Measurements from ENCODE around the gene ZCCHC10.
A peak's percentile ranks its signal among the peaks of the same experiment; 100 is the strongest.
"Not testable (repeated sequence)": the region's sequence is repeated elsewhere in the genome, so short reads cannot be mapped to it uniquely, and the experiment has no call there.

The ZCCHC10 gene

DNA sequence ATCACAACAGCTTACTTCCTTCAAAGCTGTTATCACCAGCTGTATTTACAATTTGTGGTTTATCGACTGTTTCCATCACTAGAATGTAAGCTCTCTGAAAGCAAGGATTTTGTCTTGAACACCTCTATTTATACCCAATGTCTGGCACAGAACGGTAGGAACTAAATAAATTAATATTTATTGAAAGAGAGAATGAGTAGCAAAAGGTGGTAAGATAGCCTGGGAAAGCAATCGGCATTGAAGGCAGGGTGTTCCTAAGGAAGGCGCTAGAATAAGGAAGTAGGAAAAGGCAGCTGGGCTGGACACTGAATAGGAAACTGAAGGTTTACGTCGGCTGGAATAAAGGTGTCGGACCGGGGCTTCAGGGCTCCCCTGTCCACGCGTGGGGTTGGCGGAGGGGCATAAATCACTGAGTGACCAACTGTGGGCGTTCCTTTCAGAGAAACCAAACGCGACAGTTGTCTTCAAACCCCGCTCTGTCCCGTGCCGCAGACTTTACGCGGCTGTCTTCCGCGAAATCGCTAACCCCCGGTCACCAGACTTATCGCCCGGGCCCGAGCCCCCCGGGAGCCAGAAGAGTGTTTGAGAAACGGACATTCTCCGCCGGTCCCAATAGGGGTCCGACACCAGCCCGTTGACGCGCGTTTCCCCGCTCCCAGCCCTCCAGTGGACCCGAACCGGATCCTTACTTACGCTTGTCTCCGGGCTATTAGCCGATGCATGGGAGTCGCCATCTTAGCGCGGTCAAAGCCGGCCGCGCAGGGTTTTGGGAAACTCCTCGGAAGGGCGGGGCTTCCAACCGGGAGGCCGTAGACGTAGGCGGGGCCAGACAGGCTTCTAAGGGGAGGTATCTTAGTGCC is at the start of gene ZCCHC10:
ZCCHC10 (minus strand) TSS at position 746 of the 860 bp plus-strand sequence; CDS start at position 734, 12 bp downstream.
- DNase-seq, result peak; percentile 78 to 93

DNA sequence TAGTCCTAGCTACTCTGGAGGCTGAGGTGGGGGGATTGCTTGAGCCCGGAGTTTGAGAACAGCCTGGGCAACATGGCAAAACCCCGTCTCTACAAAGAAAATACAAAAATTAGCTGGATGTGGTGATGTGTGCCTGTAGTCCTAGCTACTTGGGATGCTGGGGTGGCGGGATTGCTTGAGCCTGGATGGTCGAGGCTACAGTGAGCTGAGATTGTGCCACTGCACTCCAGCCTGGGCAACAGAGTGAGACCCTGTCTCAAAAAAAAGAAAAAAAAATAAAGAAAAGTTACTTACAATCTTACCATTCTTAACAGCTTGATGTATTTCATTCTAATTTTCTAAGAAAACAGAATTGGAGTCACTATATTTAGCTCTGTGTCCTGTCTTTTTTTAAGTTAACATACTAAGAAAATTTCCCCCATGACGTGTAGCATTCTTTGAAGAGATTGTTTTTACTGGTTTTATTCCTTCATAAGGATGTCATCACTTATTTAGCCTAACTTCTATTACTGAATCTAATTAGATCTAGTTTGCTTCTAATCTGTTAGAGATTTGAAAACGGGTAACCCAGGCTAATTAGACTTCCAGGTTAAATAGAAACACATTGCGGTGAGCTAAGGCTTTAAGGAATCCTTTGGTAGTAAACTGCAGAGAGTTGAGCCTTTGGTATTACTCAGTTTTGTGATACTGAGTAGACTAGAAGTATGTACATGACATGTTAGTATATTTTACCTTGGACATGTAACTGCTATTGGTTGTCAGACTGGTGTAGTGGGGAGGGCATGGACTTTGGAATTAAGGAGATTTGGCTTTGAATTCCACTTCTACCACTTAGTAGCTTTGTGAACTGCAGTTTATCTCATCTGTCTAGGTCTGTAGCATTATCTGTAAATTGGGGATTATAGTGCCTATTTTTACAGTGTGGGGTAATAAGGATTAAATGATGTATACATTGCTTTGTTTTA is 49.5 kb upstream of the ZCCHC10 start:
- no peak for DNase-seq

- DNase-seq, result no peak
Measured at GRCh38 chr5:133072021-133072420, 45.7 kb upstream of the ZCCHC10 start.

- DNase-seq, result no peak
Measured at GRCh38 chr5:133066045-133066444, 39.7 kb upstream of the ZCCHC10 start.

GRCh38 chr5:133065471-133065870 is 39.1 kb upstream of the ZCCHC10 start:
- no peak for DNase-seq

DNA sequence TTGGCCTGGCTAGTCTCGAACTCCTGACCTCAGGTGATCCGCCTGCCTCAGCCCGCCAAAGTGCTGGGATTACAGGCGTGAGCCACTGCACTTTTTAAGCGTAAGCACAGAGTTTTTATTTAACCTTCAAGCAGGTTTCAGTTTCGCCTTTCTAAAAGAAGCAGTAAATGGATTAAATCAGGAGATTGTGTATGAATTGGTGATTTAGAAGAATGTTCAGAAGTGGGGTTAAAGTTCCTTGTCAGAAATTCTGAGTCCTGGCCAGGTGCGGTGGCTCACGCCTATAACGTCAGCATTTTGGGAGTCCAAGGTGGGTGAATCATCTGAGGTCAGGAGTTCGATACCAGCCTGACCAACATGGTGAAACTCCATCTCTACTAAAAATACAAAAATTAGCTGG is 37.6 kb upstream of the ZCCHC10 start:
- DNase-seq, result no peak

DNA sequence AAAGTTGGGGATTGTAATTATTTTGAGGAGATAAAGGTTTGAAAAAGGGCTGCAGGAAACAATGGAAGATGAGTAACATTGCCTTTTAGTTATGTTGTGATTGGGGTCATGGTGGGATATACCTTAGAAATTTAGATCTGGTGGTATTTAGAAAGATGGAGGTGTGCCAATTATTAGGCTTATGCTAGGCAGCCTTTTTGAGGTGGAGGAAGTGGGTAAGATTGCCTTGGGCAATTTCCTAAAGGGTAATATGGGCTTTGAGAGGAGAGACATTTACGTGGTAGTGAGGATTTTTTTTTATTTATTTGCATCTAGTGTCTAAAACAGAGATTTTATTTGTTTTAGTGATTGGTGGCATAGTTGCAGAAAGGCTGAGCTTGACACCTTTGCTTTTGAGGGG is 35.9 kb upstream of the ZCCHC10 start:
- no peak for DNase-seq

- DNase-seq, result no peak
Measured at GRCh38 chr5:133059621-133060020, 33.3 kb upstream of the ZCCHC10 start.

GRCh38 chr5:133056891-133057290 is 30.5 kb upstream of the ZCCHC10 start:
- no peak for DNase-seq

DNA sequence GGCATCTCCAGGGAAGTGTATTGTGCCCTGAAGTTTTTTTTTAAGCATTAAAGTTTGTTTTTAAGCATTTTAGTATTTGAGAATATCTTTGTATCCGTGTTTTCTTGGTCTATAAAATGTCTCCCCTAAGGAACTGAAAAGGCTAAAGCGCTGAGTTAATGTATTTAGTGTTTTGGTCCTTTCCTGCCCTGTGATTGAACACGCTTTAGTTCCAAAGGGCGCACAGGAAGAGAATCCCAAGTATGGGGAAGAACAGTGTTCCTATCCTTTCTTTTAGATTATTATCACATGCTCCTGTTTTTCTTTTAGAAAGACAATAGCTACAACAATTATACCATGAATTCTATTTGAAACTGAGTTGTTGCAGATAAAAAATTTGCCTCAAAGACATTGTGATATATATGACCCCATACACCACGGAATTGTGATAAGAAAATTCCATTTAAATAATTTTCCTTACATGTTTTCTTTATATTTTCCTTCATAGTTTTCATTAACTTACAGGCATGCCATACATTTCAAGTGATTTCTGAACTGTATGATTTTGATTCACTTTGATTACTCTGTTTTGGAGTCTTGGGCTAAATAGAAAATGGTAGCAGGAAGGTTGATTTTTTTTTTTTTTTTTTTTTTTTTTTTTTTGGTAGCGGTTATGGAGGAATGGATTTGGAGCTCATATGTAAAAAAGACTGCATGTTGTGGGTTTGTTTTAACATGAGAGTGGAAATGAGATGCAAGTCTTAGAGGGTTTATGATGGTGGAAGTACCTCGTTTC is 28.5 kb upstream of the ZCCHC10 start:
- no peak for DNase-seq

- DNase-seq, result no peak
Measured at GRCh38 chr5:133053448-133053847, 27.1 kb upstream of the ZCCHC10 start.

GRCh38 chr5:133052317-133053175 is 26.2 kb upstream of the ZCCHC10 start:
- peak in 1 of 2 experiments; percentile 59 for DNase-seq

DNA sequence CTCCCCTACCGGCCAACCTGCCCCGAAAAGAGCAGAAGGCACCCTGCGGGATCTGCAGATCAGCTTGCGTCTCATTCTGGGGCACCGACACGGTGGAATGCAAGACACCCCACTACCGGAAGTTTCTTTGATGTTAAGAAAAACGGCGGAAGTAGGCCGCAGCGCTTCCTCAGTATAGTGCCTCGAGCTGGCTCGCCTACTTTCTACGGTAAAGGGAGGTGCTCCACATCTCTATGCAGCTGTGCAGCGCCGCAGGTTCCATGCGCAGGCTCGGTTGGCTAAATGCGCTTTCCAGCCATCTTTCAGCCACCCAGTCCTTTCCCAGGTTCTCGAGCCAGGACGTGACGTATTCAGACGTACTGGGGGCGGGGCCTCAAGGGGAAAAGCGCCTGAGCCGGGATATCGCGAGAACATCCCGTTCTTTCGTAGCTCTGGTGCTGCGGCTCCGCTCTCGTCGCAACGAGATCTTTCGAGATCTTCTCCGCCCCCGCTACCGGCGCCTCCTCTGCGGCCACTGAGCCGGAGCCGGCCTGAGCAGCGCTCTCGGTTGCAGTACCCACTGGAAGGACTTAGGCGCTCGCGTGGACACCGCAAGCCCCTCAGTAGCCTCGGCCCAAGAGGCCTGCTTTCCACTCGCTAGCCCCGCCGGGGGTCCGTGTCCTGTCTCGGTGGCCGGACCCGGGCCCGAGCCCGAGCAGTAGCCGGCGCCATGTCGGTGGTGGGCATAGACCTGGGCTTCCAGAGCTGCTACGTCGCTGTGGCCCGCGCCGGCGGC is 25.4 kb upstream of the ZCCHC10 start, which contains the start of gene HSPA4:
HSPA4 (plus strand) TSS at position 472 of the 775 bp plus-strand sequence; CDS start at position 710, 238 bp downstream.
- peak; percentile 95 to 98 for DNase-seq

GRCh38 chr5:133051061-133051541 is 24.8 kb upstream of the ZCCHC10 start:
- no peak for DNase-seq

- DNase-seq, result no peak
Measured at GRCh38 chr5:133050521-133050920, 24.2 kb upstream of the ZCCHC10 start.

GRCh38 chr5:133049726-133050048 is 23.3 kb upstream of the ZCCHC10 start:
- DNase-seq, result no peak

DNA sequence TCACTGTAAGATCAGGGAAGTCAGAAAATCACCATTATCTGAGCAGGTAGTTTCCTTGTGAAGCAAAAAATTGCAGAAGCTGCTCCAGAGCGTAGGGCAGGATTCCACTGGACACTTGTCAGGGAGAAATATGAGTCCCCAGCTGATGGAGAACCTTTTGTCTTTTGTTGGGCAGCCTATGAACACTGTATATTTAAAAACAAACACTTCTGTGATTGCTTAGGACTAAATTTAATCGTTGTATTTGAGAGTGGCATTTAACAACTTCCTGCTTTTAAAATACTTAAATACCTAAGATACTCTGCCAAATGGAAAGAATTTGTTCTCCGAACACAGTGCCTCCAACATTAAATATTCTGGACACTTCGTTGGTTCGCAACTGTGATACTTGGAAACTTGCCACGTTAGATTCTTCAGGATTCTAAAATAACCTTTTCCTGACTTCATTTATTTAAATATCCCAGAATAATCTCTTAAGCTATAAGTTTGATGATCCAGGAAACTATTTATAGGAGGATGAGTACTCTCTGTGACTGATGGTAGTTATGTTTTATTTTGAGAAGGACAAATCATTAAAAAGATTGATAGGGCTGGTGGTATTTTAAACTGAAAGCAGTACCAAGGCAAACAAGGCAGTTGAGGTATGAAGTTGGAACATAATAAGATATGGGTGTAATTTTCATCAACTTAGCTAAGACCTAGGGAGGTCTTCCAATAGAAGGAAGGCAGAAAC is 22.8 kb upstream of the ZCCHC10 start:
- no peak for DNase-seq

DNA sequence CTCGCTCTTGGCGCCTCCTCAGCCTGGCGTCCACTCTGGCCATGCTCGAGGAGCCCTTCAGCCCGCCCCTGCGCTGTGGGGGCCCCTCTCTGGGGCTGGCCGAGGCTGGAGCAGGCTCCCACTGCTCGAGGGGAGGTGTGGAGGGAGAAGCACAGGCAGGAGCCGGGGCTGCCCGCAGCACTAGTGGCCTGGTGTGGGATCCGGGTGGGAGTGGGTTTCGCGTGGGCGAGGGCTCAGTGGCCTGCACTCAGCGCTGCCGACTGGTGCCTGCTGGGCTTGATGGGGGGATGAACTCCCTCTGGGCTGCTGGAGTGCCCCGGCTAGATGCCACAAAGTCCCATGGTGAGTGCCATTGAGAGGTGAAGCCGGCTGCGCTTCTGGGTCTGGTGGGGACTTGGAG is 21.1 kb upstream of the ZCCHC10 start:
- no peak for DNase-seq

DNA sequence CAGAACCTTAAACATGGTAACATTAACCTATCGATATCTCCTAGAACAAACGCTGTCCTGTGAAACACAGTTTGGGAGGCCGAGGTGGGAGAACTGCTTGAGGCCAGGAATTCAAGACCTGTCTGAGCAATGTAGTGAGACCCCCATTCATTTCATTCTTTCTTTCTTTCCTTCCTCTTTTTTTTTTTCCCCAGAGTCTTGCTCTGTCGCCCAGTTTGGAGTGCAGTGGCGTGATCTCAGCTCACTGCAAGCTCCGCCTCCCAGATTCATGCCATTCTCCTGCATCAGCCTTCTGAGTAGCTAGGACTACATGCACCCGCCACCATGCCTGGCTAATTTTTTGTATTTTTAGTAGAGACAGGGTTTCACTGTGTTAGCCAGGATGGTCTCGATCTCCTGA is 20.2 kb upstream of the ZCCHC10 start:
- not testable (repeated sequence) for DNase-seq

DNA sequence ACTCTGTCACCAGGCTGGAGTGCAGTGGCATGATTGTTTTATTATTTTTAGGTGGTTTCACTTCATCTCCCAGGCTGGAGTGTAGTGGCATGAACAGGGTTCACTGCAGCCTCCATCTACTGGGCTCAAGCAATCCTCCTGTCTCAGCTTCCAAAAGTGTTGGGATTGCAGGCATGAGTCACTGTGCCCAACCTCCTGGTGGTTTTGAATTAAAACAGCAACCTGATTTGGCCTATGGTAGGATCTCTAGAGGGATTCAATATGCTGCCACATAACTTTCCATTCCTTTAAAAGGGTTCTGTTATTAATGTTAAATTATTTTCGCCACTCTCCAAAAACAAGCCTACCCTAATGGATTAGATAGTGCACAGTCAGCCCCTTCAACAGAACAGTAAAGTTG is 15.6 kb upstream of the ZCCHC10 start:
- no peak for DNase-seq
